Endodermal cell (in vitro differentiated cells): ENCODE data around the gene VASH2. TPM values are rescaled to one million over a fixed set of nuclear protein-coding genes. Genes with fewer than 3 reads are reported as not detected.

ENCODE experiments used
- DNase-seq: peaks from one replicate; pipeline ENCODE4 v3.0.0-alpha.2; 2017
- H3K27ac ChIP-seq: 2 replicates; pipeline ENCODE4 v1.5.1; 2013; ENCODE audit warnings: mild to moderate bottlenecking, low read depth, low read length, moderate library complexity
- H3K27me3 ChIP-seq: 2 replicates; pipeline ENCODE4 v1.6.1; 2013; ENCODE audit warnings: mild to moderate bottlenecking, low read length, moderate library complexity; ENCODE audit not compliant: insufficient read depth, control insufficient read depth, poor library complexity, severe bottlenecking
- H3K36me3 ChIP-seq: 2 replicates; pipeline ENCODE4 v1.7.0; 2013; ENCODE audit warnings: mild to moderate bottlenecking, low read length, moderate library complexity; ENCODE audit not compliant: control insufficient read depth, insufficient read depth
- H3K4me1 ChIP-seq: one replicate; pipeline ENCODE4 v1.7.0; 2013; ENCODE audit warnings: low read length; ENCODE audit not compliant: control insufficient read depth, insufficient read depth
- H3K4me3 ChIP-seq: 2 replicates; pipeline ENCODE4 v1.5.1; 2013; ENCODE audit warnings: mild to moderate bottlenecking, low read length, moderate library complexity
- H3K9ac ChIP-seq: 2 replicates; pipeline ENCODE4 v1.6.1; 2013; ENCODE audit warnings: mild to moderate bottlenecking, low read length, moderate library complexity; ENCODE audit not compliant: poor library complexity, severe bottlenecking; ENCODE audit errors: extremely low read depth
- H3K9me3 ChIP-seq: 2 replicates; pipeline ENCODE4 v1.6.1; 2013; ENCODE audit warnings: mild to moderate bottlenecking, low read length, moderate library complexity; ENCODE audit not compliant: control insufficient read depth
- H3K27ac Mint-ChIP-seq: 2 replicates; pipeline ENCODE4 v1.8.0; 2020; ENCODE audit warnings: mixed read lengths
- H3K27me3 Mint-ChIP-seq: 2 replicates; pipeline ENCODE4 v1.8.0; 2021; ENCODE audit warnings: mild to moderate bottlenecking, mixed read lengths; ENCODE audit not compliant: insufficient read depth
- H3K36me3 Mint-ChIP-seq: 2 replicates; pipeline ENCODE4 v1.8.0; 2020; ENCODE audit warnings: low read depth, mixed read lengths
- H3K4me1 Mint-ChIP-seq: 2 replicates; pipeline ENCODE4 v1.8.0; 2020; ENCODE audit warnings: mixed read lengths
- H3K4me3 Mint-ChIP-seq: 2 replicates; pipeline ENCODE4 v1.8.0; 2020; ENCODE audit warnings: mild to moderate bottlenecking, moderate library complexity, mixed read lengths
- H3K9me3 Mint-ChIP-seq: 2 replicates; pipeline ENCODE4 v1.8.0; 2020; ENCODE audit warnings: mild to moderate bottlenecking, mixed read lengths
- WGBS, 2 experiments: methylation state at CpG; one replicate each; pipeline versions ENCODE4 v1.1.5 to v1.1.7; 2013; ENCODE audit warnings: missing lambda C conversion rate in 2 of 2, mixed read lengths in 1 of 2; ENCODE audit not compliant: insufficient coverage in 1 of 2, insufficient read length in 1 of 2; 5-methylcytosine and 5-hydroxymethylcytosine counted together
- total RNA-seq, 2 donors: library from RNA; stranded (reverse); fragmentation: NEBNext Ultra II Directional in 1 of 2; extraction: Animal tissue kit (Norgen Biotek cat#: 25700) in 1 of 2; gene quantifications; 2 replicates in 1 of 2; 3 replicates in 1 of 2; pipeline ENCODE4 v1.2.1, GENCODE V29; 2021
- TF ChIP-seq, protein P1 (sequence below): fragments of 200-600 bp; sonication (generic); conservative IDR thresholded peaks from 2 replicates; pipeline ENCODE4 v1.5.0; 2021; ENCODE audit warnings: antibody characterized with exemption, mild to moderate bottlenecking

VASH2 gene
- total RNA-seq, 2 donors from 2014 or later, result 13.7 to 30.2 TPM

DNA sequence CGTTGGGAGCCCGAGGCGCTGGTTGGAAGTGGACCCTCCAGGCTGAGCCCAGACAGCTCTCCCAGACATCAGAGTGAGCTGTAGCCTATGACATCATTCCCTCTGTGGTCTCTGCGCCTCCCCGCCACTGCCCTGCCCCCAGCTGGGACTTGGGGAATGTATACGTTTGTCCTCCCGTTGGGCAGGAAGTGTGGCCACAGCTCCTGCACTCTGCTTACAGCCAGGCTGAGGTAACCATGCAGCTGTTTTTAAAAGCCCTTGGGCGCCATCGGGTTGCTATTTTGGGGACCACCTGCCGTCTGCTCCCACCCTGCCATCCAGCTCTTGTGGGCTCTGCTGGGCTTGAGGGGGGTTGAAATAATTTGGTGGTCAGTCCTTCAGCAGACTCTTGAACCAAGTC is 7.8 kb downstream of the VASH2 start:
- TF ChIP-seq, protein P1, sequence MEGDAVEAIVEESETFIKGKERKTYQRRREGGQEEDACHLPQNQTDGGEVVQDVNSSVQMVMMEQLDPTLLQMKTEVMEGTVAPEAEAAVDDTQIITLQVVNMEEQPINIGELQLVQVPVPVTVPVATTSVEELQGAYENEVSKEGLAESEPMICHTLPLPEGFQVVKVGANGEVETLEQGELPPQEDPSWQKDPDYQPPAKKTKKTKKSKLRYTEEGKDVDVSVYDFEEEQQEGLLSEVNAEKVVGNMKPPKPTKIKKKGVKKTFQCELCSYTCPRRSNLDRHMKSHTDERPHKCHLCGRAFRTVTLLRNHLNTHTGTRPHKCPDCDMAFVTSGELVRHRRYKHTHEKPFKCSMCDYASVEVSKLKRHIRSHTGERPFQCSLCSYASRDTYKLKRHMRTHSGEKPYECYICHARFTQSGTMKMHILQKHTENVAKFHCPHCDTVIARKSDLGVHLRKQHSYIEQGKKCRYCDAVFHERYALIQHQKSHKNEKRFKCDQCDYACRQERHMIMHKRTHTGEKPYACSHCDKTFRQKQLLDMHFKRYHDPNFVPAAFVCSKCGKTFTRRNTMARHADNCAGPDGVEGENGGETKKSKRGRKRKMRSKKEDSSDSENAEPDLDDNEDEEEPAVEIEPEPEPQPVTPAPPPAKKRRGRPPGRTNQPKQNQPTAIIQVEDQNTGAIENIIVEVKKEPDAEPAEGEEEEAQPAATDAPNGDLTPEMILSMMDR, result no peak
- H3K4me3 ChIP-seq, result no peak overlapping the region
- no peak overlapping the region for H3K9ac ChIP-seq
- no peaks in the 10 kb centered on the region for H3K4me1 ChIP-seq
- Mint-ChIP-seq H3K4me1 (no peaks in the 10 kb centered on the region), H3K27me3 (no peaks in the 10 kb centered on the region), H3K4me3 (no peak overlapping the region), H3K9me3 (no peaks in the 10 kb centered on the region), H3K27ac (no peak overlapping the region), H3K36me3 (peaks cover 44% of the 10 kb centered on the region)
- DNase-seq, result no peak
- H3K27ac ChIP-seq, result no peak overlapping the region
- 90 to 97% methylated on average over 9 to 10 of the region's 10 CpGs for WGBS, 2 experiments
- peaks cover 18% of the 10 kb centered on the region for H3K36me3 ChIP-seq
- no peaks in the 10 kb centered on the region for H3K27me3 ChIP-seq
- H3K9me3 ChIP-seq, result no peaks in the 10 kb centered on the region

DNA sequence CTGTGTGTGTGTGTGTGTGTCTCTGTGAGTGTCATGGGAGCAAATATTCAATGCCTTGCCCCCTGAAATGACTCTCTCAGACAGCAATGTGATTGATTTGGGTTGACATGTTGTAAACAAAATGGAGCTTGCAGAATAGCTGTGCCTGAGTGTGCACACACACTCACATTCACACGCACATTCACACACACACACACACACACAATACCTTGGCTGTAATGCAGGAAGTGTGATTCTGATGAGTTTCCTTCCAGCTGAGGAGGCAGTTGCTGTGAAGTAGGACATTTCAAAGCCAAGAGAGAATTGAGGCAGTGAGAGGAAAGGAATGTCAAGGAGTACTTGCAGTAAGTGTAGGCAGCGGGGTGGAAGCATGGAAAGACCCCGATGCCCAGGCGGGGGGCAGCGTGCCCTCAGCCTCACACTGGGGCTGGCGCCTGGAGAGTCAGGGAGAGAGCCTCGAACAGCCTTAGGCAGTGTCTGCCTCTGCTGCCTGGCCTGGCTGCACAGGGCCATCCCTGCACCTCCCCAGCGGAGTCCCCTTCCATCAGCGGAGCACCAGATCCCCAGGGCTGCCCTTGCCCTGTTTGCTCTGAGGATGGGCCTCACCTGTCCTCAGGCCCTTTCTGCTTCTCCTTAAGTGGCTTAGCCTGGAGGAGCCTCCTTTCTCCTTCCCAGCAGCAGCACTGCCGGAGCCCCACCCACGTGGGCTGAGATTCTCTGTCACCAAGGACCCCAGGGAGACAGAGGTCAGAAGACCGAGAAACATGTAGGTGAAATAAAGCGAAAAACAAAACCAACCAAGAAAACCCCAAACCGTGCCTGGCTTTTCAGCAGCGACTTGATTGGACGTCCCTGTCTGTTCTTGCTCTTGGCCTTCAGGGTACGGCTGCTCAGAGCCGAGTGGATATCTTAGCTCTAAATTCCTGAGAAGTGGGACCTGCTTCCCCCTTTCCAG is 9.2 kb downstream of the VASH2 start:
- Histone ChIP-seq H3K27ac (no peak overlapping the region), H3K36me3 (peaks cover 24% of the 10 kb centered on the region)

DNA sequence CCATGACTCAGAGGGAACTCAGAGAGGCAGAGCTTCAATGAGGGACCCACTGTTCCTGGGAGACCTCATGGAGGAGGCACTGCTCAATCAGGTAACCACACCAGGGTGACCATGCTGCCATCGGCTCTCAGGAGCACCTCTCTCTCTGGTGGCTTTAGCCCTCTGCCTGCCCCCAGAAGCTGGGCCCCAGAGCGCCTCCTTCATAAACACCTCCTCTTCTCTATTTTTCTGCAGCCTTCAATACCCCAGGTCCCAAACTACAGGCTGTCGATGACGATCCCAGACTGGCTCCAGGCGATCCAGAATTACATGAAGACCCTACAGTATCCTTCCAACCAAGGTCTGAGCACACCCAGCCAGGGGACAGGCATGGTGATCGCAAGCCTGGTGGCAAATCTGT is 10.6 kb downstream of the VASH2 start:
- no peaks in the 10 kb centered on the region for H3K27me3 Mint-ChIP-seq
- H3K9me3 ChIP-seq, result no peaks in the 10 kb centered on the region
- H3K36me3 Mint-ChIP-seq, result peaks cover 48% of the 10 kb centered on the region
- no peak overlapping the region for H3K4me3 Mint-ChIP-seq
- no peaks in the 10 kb centered on the region for H3K9me3 Mint-ChIP-seq
- 96 to 100% methylated on average over 3 to 6 of the region's 6 CpGs for WGBS, 2 experiments
- H3K4me1 ChIP-seq, result no peaks in the 10 kb centered on the region
- no peak overlapping the region for H3K9ac ChIP-seq
- no peak overlapping the region for H3K27ac ChIP-seq
- peak overlapping the region; percentile 57 for H3K27ac Mint-ChIP-seq
- H3K4me1 Mint-ChIP-seq, result no peaks in the 10 kb centered on the region
- H3K4me3 ChIP-seq, result no peak overlapping the region
- H3K27me3 ChIP-seq, result no peaks in the 10 kb centered on the region
- DNase-seq, result no peak
- TF ChIP-seq, protein P1, result no peak
- peaks cover 24% of the 10 kb centered on the region for H3K36me3 ChIP-seq

More for the DNA sequence above, 9.2 kb downstream of the VASH2 start:
- Mint-ChIP-seq H3K27ac (peak overlapping the region; percentile 8), H3K27me3 (no peaks in the 10 kb centered on the region), H3K9me3 (no peaks in the 10 kb centered on the region), H3K4me1 (no peaks in the 10 kb centered on the region), H3K36me3 (peaks cover 49% of the 10 kb centered on the region), H3K4me3 (no peak overlapping the region)
- no peak overlapping the region for H3K9ac ChIP-seq
- no peaks in the 10 kb centered on the region for H3K4me1 ChIP-seq
- no peak overlapping the region for H3K4me3 ChIP-seq
- H3K27me3 ChIP-seq, result no peaks in the 10 kb centered on the region
- TF ChIP-seq, protein P1, result no peak
- WGBS, 2 experiments, result 94 to 97% methylated on average over 14 to 17 of the region's 18 CpGs
- DNase-seq, result no peak
- no peaks in the 10 kb centered on the region for H3K9me3 ChIP-seq
